ENCODE measurements around the gene CACNG6. TPM values are rescaled to one million over a fixed set of nuclear protein-coding genes. Genes with fewer than 3 reads are reported as not detected.

Gene CACNG6
- total RNA-seq, 3 donors from 2014 or later = not detected

DNA sequence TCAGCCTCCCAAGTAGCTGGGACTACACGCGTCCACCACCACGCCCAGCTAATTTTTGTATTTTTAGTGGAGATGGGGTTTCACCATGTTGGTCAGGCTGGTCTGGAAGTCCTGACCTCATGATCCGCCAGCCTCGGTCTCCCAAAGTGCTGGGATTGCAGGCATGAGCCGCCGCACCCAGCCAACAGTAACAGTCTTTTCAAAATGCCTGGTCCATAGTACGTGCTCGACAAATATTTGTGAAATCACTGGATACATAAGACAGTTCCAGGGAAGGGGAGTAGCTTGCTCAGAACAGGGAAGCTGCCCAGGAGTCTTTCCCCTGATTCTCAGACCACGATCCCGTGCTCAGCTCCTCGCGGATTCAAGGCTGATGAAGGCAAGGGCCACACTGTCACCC, 30.5 kb downstream of the CACNG6 start:
- intact Hi-C loops (cut with DNase I; ENCODE audit: low total_unique reads) = no loop called here
- no peak for DNase-seq (ENCODE audit: low spot score in 2 of 2)
- TF ChIP-seq POLR2A (IDR thresholded peaks at IDR 0.05) (no peak), POLR2AphosphoS5 (IDR thresholded peaks at IDR 0.05) (no peak), CTCF (IDR thresholded peaks at IDR 0.05) (no peak)
- no peak overlapping the region for H3K27ac ChIP-seq
- H3K4me1 ChIP-seq = no peaks in the 10 kb centered on the region
- H3K4me3 ChIP-seq = no peak overlapping the region
- peaks cover 0 to 6% of the 10 kb centered on the region in 2 donors for H3K27me3 ChIP-seq
- no peaks in the 10 kb centered on the region for H3K36me3 ChIP-seq
- H3K9me3 ChIP-seq = no peaks in the 10 kb centered on the region

- Histone ChIP-seq H3K9me3 (no peaks in the 10 kb centered on the region), H3K27ac (no peak overlapping the region), H3K4me1 (no peaks in the 10 kb centered on the region), H3K27me3 (no peaks in the 10 kb centered on the region), H3K4me3 (no peak overlapping the region), H3K36me3 (no peaks in the 10 kb centered on the region)
- no peak for TF ChIP-seq POLR2A (IDR thresholded peaks at IDR 0.05)
- no peak for TF ChIP-seq POLR2AphosphoS5 (IDR thresholded peaks at IDR 0.05)
- TF ChIP-seq CTCF (IDR thresholded peaks at IDR 0.05) = no peak
- intact Hi-C loops (cut with DNase I; ENCODE audit: low total_unique reads) = no loop called here
- no peak for DNase-seq (ENCODE audit: low spot score in 2 of 2)
Measured at GRCh38 chr19:54023191-54023590, 31.8 kb downstream of the CACNG6 start.

DNA sequence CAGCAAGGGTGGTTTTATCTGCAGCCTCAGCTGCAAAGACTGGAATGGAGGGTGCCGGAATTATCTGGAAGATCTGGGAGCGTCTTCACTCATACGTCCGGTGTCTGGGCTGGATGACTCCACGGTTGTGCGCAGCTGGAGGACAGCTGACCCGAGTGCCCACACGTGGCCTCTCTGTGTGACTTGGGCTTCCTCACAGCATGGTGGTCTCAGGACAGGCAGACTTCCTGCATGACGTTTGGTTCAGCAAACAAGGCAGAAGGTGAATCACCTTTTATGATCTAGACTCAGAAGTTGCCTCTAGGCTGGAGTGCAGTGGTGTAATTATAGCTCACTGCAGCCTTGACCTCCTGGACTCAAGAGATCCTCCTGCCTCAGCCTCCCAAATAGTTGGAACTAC, 33.2 kb downstream of the CACNG6 start:
- intact Hi-C loops (cut with DNase I; ENCODE audit: low total_unique reads) = no loop called here
- TF ChIP-seq CTCF (IDR thresholded peaks at IDR 0.05) (no peak), POLR2A (IDR thresholded peaks at IDR 0.05) (no peak), POLR2AphosphoS5 (IDR thresholded peaks at IDR 0.05) (no peak)
- no peak for DNase-seq (ENCODE audit: low spot score in 2 of 2)
- H3K4me3 ChIP-seq = no peak overlapping the region
- H3K4me1 ChIP-seq = no peaks in the 10 kb centered on the region
- no peaks in the 10 kb centered on the region for H3K36me3 ChIP-seq
- no peaks in the 10 kb centered on the region for H3K9me3 ChIP-seq
- no peaks in the 10 kb centered on the region for H3K27me3 ChIP-seq
- H3K27ac ChIP-seq = no peak overlapping the region

GRCh38 chr19:54026656-54027055, 35.2 kb downstream of the CACNG6 start:
- Histone ChIP-seq H3K36me3 (no peaks in the 10 kb centered on the region), H3K9me3 (no peaks in the 10 kb centered on the region), H3K27ac (no peak overlapping the region), H3K4me1 (no peaks in the 10 kb centered on the region), H3K4me3 (no peak overlapping the region), H3K27me3 (no peaks in the 10 kb centered on the region)
- no peak for DNase-seq (ENCODE audit: low spot score in 2 of 2)
- intact Hi-C loops (cut with DNase I; ENCODE audit: low total_unique reads) = no loop called here
- TF ChIP-seq POLR2A (IDR thresholded peaks at IDR 0.05) (no peak), POLR2AphosphoS5 (IDR thresholded peaks at IDR 0.05) (no peak), CTCF (IDR thresholded peaks at IDR 0.05) (no peak)

DNA sequence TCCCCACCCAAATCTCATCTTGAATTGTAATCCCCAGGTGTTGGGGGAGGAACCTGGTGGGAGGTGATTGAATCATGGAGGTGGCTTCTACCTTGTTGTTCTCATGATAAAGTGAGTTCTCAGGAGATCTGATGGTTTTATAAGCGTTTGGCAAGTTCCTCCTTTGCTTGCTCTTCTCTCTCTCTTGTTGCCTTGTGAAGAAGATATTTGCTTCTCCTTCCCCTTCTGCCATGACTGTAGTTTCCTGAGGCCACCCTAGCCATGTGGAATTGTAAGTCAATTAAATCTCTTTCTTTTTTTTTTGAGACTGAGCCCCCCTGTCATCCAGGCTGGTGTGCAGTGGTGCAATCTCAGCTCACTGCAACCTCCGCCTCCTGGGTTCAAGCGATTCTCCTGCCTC, 37.9 kb downstream of the CACNG6 start:
- no peaks in the 10 kb centered on the region for H3K9me3 ChIP-seq
- H3K4me1 ChIP-seq = no peaks in the 10 kb centered on the region
- intact Hi-C loops (cut with DNase I; ENCODE audit: low total_unique reads) = no loop called here
- no peak overlapping the region for H3K4me3 ChIP-seq
- H3K36me3 ChIP-seq = no peaks in the 10 kb centered on the region
- TF ChIP-seq CTCF (IDR thresholded peaks at IDR 0.05) = no peak
- TF ChIP-seq POLR2A (IDR thresholded peaks at IDR 0.05) = no peak
- no peak for TF ChIP-seq POLR2AphosphoS5 (IDR thresholded peaks at IDR 0.05)
- H3K27ac ChIP-seq = no peak overlapping the region
- DNase-seq (ENCODE audit: low spot score in 2 of 2) = no peak
- no peaks in the 10 kb centered on the region for H3K27me3 ChIP-seq

Measured in breast epithelium (tissue), 4 donors.